Keratinocyte (primary cell): ENCODE data around the gene DHRSX.

Experiments used
- EZH2 ChIP-seq: IDR thresholded peaks from one replicate; pipeline ENCODE4 v1.6.1; 2012; ENCODE audit warnings: inconsistent platforms, mild to moderate bottlenecking, low read length, moderate library complexity
- TF ChIP-seq, protein P1 (sequence below), 3 experiments: IDR thresholded peaks in 1 of 3; conservative IDR thresholded peaks in 1 of 3; optimal IDR thresholded peaks in 1 of 3; 2 replicates in 2 of 3; 3 replicates in 1 of 3; pipeline versions ENCODE3 to v1.5.1; 2011; ENCODE audit warnings: low read length in 3 of 3, mild to moderate bottlenecking in 3 of 3, moderate library complexity in 2 of 3, control low read depth in 1 of 3, inconsistent platforms in 1 of 3; ENCODE audit not compliant: insufficient read depth in 2 of 3; ENCODE audit errors: extremely low read depth in 1 of 3

GRCh38 chrX:2237976-2238375 is 262.8 kb downstream of the DHRSX start:
- no peak for TF ChIP-seq EZH2
- TF ChIP-seq, protein P1, sequence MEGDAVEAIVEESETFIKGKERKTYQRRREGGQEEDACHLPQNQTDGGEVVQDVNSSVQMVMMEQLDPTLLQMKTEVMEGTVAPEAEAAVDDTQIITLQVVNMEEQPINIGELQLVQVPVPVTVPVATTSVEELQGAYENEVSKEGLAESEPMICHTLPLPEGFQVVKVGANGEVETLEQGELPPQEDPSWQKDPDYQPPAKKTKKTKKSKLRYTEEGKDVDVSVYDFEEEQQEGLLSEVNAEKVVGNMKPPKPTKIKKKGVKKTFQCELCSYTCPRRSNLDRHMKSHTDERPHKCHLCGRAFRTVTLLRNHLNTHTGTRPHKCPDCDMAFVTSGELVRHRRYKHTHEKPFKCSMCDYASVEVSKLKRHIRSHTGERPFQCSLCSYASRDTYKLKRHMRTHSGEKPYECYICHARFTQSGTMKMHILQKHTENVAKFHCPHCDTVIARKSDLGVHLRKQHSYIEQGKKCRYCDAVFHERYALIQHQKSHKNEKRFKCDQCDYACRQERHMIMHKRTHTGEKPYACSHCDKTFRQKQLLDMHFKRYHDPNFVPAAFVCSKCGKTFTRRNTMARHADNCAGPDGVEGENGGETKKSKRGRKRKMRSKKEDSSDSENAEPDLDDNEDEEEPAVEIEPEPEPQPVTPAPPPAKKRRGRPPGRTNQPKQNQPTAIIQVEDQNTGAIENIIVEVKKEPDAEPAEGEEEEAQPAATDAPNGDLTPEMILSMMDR (optimal IDR thresholded peaks at IDR 0.05 in 1 of 3, IDR thresholded peaks at IDR 0.05 in 1 of 3, conservative IDR thresholded peaks at IDR 0.05 in 1 of 3; ENCODE audit: extremely low read depth in 1 of 3, insufficient read depth in 2 of 3, low read length in 3 of 3): no peak
